SK-N-SH treated with all-trans-retinoic acid at 6 μM for 48 hours (cell line): ENCODE results near the gene UTRN.

Experiments used
- ATAC-seq: fragments of 200-7000 bp; cut with Tn5 transposase; 3 replicates; pipeline ENCODE4 v1.9.1; 2020; ENCODE audit warnings: mild to moderate bottlenecking, moderate library complexity
- ARNTL ChIP-seq: fragments of 450-650 bp; formaldehyde crosslinking; IDR thresholded peaks from 2 replicates; pipeline ENCODE4 v1.5.0; 2020; ENCODE audit warnings: low read depth, mild to moderate bottlenecking, moderate library complexity, borderline replicate concordance
- BACH2 ChIP-seq: fragments of 250-450 bp; sonication (Bioruptor Pico); IDR thresholded peaks from 2 replicates; pipeline ENCODE4 v1.9.0; 2021; ENCODE audit warnings: mild to moderate bottlenecking, borderline replicate concordance
- CREB5 ChIP-seq: fragments of 250-450 bp; sonication (Bioruptor Pico); IDR thresholded peaks from 2 replicates; pipeline ENCODE4 v1.5.1; 2020; ENCODE audit warnings: low read depth, mild to moderate bottlenecking, moderate library complexity
- CSDC2 ChIP-seq: fragments of 250-450 bp; sonication (Bioruptor Pico); IDR thresholded peaks from 2 replicates; pipeline ENCODE4 v1.5.0; 2020; ENCODE audit warnings: mild to moderate bottlenecking, moderate library complexity
- ESRRG ChIP-seq: fragments of 250-450 bp; sonication (Bioruptor Pico); IDR thresholded peaks from 2 replicates; pipeline ENCODE4 v1.6.1; 2021; ENCODE audit warnings: mild to moderate bottlenecking
- GLIS3 ChIP-seq: fragments of 250-450 bp; sonication (Bioruptor Pico); IDR thresholded peaks from 2 replicates; pipeline ENCODE4 v1.5.0; 2020; ENCODE audit warnings: mild to moderate bottlenecking, moderate library complexity
- ISL1 ChIP-seq: fragments of 250-450 bp; sonication (Bioruptor Pico); IDR thresholded peaks from 2 replicates; pipeline ENCODE4 v2.1.2; 2022; ENCODE audit warnings: mild to moderate bottlenecking, moderate library complexity
- OSR1 ChIP-seq: fragments of 250-450 bp; sonication (Bioruptor Pico); IDR thresholded peaks from 2 replicates; pipeline ENCODE4 v1.8.0; 2022; ENCODE audit warnings: moderate library complexity, mild to moderate bottlenecking, inconsistent platforms
- POU6F1 ChIP-seq: fragments of 250-450 bp; sonication (Bioruptor Pico); IDR thresholded peaks from 2 replicates; pipeline ENCODE4 v1.8.0; 2021; ENCODE audit warnings: low read depth, mild to moderate bottlenecking, moderate library complexity, borderline replicate concordance
- PPARA ChIP-seq: fragments of 250-450 bp; sonication (Bioruptor Pico); IDR thresholded peaks from 2 replicates; pipeline ENCODE4 v1.5.0; 2020; ENCODE audit warnings: mild to moderate bottlenecking, borderline replicate concordance
- RARB ChIP-seq: fragments of 250-450 bp; sonication (Bioruptor Pico); IDR thresholded peaks from 2 replicates; pipeline ENCODE4 v1.8.0; 2021; ENCODE audit warnings: mild to moderate bottlenecking, moderate library complexity
- SNAI2 ChIP-seq: fragments of 250-450 bp; sonication (Bioruptor Pico); IDR thresholded peaks from 2 replicates; pipeline ENCODE4 v1.5.0; 2020; ENCODE audit warnings: mild to moderate bottlenecking, moderate library complexity
- TCF4 ChIP-seq: fragments of 250-450 bp; sonication (Bioruptor Pico); IDR thresholded peaks from 2 replicates; pipeline ENCODE4 v1.8.0; 2021; ENCODE audit warnings: mild to moderate bottlenecking, moderate library complexity, borderline replicate concordance
- TOX ChIP-seq: fragments of 250-450 bp; sonication (Bioruptor Pico); IDR thresholded peaks from 2 replicates; pipeline ENCODE4 v1.8.0; 2021; ENCODE audit warnings: mild to moderate bottlenecking, moderate library complexity, borderline replicate concordance
- ZFP30 ChIP-seq: fragments of 450-650 bp; formaldehyde crosslinking; IDR thresholded peaks from 2 replicates; pipeline ENCODE4 v1.5.0; 2022; ENCODE audit warnings: mild to moderate bottlenecking, moderate library complexity
- ZNF565 ChIP-seq: fragments of 450-650 bp; formaldehyde crosslinking; conservative IDR thresholded peaks from 2 replicates; pipeline ENCODE4 v1.5.0; 2020; ENCODE audit warnings: low read depth, mild to moderate bottlenecking, moderate library complexity
- ZNF70 ChIP-seq: fragments of 450-650 bp; formaldehyde crosslinking; IDR thresholded peaks from 2 replicates; pipeline ENCODE4 v1.5.0; 2020; ENCODE audit warnings: mild to moderate bottlenecking, moderate library complexity
- ZNF8 ChIP-seq: fragments of 450-650 bp; formaldehyde crosslinking; IDR thresholded peaks from 2 replicates; pipeline ENCODE4 v1.5.0; 2020; ENCODE audit warnings: mild to moderate bottlenecking, moderate library complexity
- TF ChIP-seq, protein P1 (sequence below): fragments of 250-450 bp; sonication (Bioruptor Pico); IDR thresholded peaks from 2 replicates; pipeline ENCODE4 v1.5.0; 2020; ENCODE audit warnings: mild to moderate bottlenecking, moderate library complexity
- TF ChIP-seq, protein P2 (sequence below): fragments of 250-450 bp; sonication (Bioruptor Pico); IDR thresholded peaks from 2 replicates; pipeline ENCODE4 v1.5.1; 2021; ENCODE audit warnings: mild to moderate bottlenecking, moderate library complexity
- TF ChIP-seq, protein P3 (sequence below): fragments of 250-450 bp; sonication (Bioruptor Pico); IDR thresholded peaks from 2 replicates; pipeline ENCODE4 v1.8.0; 2020; ENCODE audit warnings: mild to moderate bottlenecking, moderate library complexity, borderline replicate concordance

UTRN gene

GRCh38 chr6:144285548-144285797, 338 bp downstream of the UTRN start (continued):
- no peak for TF ChIP-seq TCF4 (CRISPR knock-in tag)

DNA sequence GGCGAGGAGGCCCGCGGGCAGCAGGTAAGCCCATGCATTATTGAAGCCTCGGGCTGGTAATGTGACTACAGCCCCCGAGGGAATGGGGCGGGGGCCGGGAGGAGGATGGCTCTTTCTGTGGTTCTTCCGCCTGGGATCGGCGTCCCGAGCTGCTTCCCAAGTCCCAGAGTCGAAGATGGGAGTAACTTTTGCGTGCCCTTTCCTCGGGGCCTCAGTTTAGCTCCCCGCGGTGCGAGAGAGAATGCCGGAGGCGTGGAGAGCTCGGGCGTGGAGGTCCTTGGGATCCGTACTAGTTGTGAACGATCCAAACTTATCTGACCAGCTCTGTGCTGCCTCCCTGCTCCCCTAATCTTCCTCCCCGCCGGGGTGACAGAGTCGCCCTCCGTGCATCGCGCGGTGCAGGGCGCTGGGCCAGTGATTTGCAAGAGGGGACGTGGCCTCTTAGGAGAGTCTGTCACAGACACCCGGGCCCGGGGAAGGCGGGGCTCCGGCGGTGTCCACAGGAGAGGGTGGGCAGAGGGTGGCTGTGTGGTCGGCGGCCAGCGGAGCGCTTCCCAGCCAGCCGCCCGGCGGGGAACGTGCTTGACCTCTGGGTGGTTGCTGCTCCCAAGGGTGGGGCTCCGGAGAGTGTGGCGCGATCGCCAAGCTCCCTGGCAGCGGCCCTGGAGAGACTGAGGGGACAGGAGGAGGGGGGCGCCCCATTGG, 815 bp downstream of the UTRN start:
- ATAC-seq, result peak; percentile 50
- TF ChIP-seq OSR1 (no peak), GLIS3 (CRISPR knock-in tag) (no peak), ZNF70 (CRISPR knock-in tag) (no peak), CSDC2 (no peak), TOX (CRISPR knock-in tag) (no peak), BACH2 (CRISPR knock-in tag) (no peak), POU6F1 (CRISPR knock-in tag) (no peak), ARNTL (CRISPR knock-in tag) (no peak), ZFP30 (no peak), ESRRG (CRISPR knock-in tag) (no peak), RARB (no peak), TCF4 (CRISPR knock-in tag) (no peak), SNAI2 (CRISPR knock-in tag) (no peak), ZNF565 (CRISPR knock-in tag) (no peak), ISL1 (CRISPR knock-in tag) (no peak), PPARA (CRISPR knock-in tag) (no peak), ZNF8 (CRISPR knock-in tag) (no peak)
- TF ChIP-seq, protein P1, sequence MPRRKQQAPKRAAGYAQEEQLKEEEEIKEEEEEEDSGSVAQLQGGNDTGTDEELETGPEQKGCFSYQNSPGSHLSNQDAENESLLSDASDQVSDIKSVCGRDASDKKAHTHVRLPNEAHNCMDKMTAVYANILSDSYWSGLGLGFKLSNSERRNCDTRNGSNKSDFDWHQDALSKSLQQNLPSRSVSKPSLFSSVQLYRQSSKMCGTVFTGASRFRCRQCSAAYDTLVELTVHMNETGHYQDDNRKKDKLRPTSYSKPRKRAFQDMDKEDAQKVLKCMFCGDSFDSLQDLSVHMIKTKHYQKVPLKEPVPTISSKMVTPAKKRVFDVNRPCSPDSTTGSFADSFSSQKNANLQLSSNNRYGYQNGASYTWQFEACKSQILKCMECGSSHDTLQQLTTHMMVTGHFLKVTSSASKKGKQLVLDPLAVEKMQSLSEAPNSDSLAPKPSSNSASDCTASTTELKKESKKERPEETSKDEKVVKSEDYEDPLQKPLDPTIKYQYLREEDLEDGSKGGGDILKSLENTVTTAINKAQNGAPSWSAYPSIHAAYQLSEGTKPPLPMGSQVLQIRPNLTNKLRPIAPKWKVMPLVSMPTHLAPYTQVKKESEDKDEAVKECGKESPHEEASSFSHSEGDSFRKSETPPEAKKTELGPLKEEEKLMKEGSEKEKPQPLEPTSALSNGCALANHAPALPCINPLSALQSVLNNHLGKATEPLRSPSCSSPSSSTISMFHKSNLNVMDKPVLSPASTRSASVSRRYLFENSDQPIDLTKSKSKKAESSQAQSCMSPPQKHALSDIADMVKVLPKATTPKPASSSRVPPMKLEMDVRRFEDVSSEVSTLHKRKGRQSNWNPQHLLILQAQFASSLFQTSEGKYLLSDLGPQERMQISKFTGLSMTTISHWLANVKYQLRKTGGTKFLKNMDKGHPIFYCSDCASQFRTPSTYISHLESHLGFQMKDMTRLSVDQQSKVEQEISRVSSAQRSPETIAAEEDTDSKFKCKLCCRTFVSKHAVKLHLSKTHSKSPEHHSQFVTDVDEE (CRISPR knock-in tag), result no peak
- TF ChIP-seq, protein P2, sequence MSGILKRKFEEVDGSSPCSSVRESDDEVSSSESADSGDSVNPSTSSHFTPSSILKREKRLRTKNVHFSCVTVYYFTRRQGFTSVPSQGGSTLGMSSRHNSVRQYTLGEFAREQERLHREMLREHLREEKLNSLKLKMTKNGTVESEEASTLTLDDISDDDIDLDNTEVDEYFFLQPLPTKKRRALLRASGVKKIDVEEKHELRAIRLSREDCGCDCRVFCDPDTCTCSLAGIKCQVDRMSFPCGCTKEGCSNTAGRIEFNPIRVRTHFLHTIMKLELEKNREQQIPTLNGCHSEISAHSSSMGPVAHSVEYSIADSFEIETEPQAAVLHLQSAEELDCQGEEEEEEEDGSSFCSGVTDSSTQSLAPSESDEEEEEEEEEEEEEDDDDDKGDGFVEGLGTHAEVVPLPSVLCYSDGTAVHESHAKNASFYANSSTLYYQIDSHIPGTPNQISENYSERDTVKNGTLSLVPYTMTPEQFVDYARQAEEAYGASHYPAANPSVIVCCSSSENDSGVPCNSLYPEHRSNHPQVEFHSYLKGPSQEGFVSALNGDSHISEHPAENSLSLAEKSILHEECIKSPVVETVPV (CRISPR knock-in tag), result no peak

DNA sequence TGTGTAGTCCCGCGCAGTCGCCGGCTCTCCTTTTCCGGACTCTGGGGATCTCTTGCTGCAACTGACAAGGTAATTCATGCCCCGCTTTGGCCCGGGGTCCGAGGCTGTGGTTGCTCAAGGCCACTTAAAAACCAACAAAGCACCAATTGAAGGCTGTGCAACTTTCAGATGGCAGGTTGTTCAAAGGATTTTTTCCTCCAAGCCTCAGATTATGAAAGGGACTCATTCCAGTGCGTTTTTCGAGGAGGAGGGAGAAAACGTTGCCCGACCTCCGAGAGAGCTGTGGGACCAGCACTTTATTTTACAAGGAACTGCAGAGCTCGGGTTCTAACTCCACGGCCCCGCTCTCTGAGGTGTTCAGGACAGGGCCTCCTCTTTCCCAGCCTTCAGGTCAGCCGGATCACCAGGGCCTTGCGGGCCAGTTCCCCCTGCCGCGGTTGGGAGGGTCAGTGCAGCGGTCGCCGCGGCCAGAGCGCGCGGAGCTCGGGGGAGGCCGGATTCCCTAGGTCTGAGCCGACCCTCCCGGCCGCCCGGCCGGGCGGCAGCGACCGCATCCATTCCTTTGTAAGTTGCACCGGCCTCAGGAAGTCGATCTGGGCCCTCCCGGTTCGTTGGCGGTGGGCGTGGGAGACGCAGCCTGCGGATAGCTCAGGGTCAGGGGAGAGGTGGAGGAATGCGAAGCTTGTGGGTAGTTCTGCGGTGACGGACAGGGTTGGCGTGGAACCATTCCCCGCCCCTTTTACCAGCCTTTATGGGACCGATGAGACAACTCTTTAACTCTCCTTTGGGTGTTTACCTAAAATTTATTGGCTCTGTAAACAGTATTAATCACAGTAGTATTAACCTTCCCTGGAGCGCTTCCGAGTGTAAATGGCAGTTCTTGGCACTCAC, 1.6 kb downstream of the UTRN start:
- TF ChIP-seq GLIS3 (CRISPR knock-in tag) (no peak), ISL1 (CRISPR knock-in tag) (no peak), ESRRG (CRISPR knock-in tag) (no peak), CREB5 (CRISPR knock-in tag) (no peak), TOX (CRISPR knock-in tag) (no peak), ZNF565 (CRISPR knock-in tag) (no peak), CSDC2 (no peak), TCF4 (CRISPR knock-in tag) (no peak)

DNA sequence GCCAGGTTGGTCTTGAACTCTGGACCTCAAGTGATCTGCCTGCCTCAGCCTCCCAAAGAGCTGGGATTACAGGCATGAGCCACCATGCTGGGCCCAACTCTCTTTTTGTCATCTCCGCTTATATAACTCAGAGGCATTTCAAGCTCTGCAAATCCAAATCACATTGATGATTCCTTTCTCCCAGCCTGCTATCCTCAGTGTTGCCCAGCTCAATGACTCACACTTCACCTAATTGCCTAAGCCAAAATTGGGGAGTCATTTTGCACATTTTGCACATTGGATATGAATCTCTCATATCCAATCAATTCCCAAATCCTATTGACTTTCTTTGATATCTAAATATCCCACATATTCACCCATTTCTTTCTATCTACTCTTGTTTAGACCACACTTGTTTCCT, 3.9 kb downstream of the UTRN start:
- TF ChIP-seq ZNF565 (CRISPR knock-in tag) (no peak), CREB5 (CRISPR knock-in tag) (no peak), ZNF8 (CRISPR knock-in tag) (no peak), ZFP30 (no peak), PPARA (CRISPR knock-in tag) (no peak)
- TF ChIP-seq, protein P3, sequence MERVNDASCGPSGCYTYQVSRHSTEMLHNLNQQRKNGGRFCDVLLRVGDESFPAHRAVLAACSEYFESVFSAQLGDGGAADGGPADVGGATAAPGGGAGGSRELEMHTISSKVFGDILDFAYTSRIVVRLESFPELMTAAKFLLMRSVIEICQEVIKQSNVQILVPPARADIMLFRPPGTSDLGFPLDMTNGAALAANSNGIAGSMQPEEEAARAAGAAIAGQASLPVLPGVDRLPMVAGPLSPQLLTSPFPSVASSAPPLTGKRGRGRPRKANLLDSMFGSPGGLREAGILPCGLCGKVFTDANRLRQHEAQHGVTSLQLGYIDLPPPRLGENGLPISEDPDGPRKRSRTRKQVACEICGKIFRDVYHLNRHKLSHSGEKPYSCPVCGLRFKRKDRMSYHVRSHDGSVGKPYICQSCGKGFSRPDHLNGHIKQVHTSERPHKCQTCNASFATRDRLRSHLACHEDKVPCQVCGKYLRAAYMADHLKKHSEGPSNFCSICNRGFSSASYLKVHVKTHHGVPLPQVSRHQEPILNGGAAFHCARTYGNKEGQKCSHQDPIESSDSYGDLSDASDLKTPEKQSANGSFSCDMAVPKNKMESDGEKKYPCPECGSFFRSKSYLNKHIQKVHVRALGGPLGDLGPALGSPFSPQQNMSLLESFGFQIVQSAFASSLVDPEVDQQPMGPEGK (CRISPR knock-in tag), result no peak
- no peak for ATAC-seq

More for the DNA sequence above, 1.6 kb downstream of the UTRN start:
- ATAC-seq, result peak; percentile 36
